GM12892 (cell line): Measurements from ENCODE around the gene CNGB1.

ENCODE experiments used
- POLR2A ChIP-seq: IDR thresholded peaks from 2 replicates; pipeline ENCODE4 v1.6.1; 2011; ENCODE audit warnings: low read depth, low read length, control low read depth
- POLR2AphosphoS5 ChIP-seq: IDR thresholded peaks from 2 replicates; pipeline ENCODE4 v1.6.1; 2011; ENCODE audit warnings: low read depth, low read length, control low read depth
- TAF1 ChIP-seq: IDR thresholded peaks from 2 replicates; pipeline ENCODE4 v1.6.1; 2011; ENCODE audit warnings: low read depth, mild to moderate bottlenecking, control low read depth, low read length, borderline replicate concordance

DNA sequence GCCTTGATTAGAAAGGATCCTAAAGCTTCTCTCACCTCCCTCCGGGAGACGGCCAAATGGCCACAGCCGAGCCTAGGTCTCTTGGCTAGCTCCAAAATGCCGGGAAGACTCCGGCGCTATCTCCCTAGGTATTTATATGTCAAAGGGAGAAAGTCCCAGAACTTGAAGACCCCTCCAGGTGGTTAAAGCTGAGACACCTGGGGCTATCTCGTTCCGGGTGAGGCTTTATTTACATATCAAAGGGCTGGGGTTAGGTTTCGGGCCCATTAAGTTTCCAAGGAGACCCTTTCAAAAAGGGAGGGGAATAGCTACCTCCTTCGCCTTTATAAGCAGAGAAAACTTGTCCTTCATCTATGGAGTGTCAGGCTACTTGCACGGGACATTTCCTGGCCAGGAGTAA lies 97.7 kb downstream of the CNGB1 start:
- TF ChIP-seq POLR2A: no peak
- no peak for TF ChIP-seq POLR2AphosphoS5
- no peak for TF ChIP-seq TAF1
